Measurements from ENCODE around the gene REN.

The REN gene

GRCh38 chr1:204152310-204153044, 13.7 kb downstream of the REN start:
- no peak for DNase-seq

GRCh38 chr1:204151552-204152309, 14.4 kb downstream of the REN start, which contains the start of gene ETNK2:
Gene ETNK2, minus strand, starts transcription at chr1:204152044. Its CDS starts 192 bp downstream, at chr1:204151852.
- DNase-seq: peak; percentile 82

GRCh38 chr1:204150702-204151551, 15.2 kb downstream of the REN start:
- DNase-seq: peak; percentile 31

- DNase-seq: no peak
Measured at GRCh38 chr1:204149635-204150565, 16.2 kb downstream of the REN start.

GRCh38 chr1:204149107-204149506, 17.0 kb downstream of the REN start:
- no peak for DNase-seq

GRCh38 chr1:204147406-204148383, 18.4 kb downstream of the REN start:
- no peak for DNase-seq

GRCh38 chr1:204146965-204147364, 19.2 kb downstream of the REN start:
- DNase-seq: no peak

- DNase-seq: no peak
Measured at GRCh38 chr1:204146309-204146708, 19.8 kb downstream of the REN start.

- DNase-seq: no peak
Measured at GRCh38 chr1:204145033-204145504, 21.1 kb downstream of the REN start.

- no peak for DNase-seq
Measured at GRCh38 chr1:204143276-204144041, 22.7 kb downstream of the REN start.

GRCh38 chr1:204142032-204142974, 23.8 kb downstream of the REN start:
- DNase-seq: no peak

- DNase-seq: peak; percentile 10
Measured at GRCh38 chr1:204141131-204141530, 25.0 kb downstream of the REN start.

- DNase-seq: no peak
Measured at GRCh38 chr1:204139952-204140351, 26.2 kb downstream of the REN start.

- DNase-seq: no peak
Measured at GRCh38 chr1:204139088-204139487, 27.0 kb downstream of the REN start.

- no peak for DNase-seq
Measured at GRCh38 chr1:204136814-204137213, 29.3 kb downstream of the REN start.

GRCh38 chr1:204134103-204134502, 32.0 kb downstream of the REN start:
- DNase-seq: no peak

GRCh38 chr1:204132718-204133117, 33.4 kb downstream of the REN start:
- no peak for DNase-seq

- no peak for DNase-seq
Measured at GRCh38 chr1:204131978-204132377, 34.2 kb downstream of the REN start.
